Amniotic epithelial cell (primary cell): ENCODE results near the gene LBR.

Experiments used
- DNase-seq: peaks from one replicate; pipeline ENCODE4 v3.0.0-alpha.2; 2010; ENCODE audit warnings: low read depth

LBR gene

GRCh38 chr1:225373155-225373554 lies 54.7 kb downstream of the LBR start:
- no peak for DNase-seq

DNA sequence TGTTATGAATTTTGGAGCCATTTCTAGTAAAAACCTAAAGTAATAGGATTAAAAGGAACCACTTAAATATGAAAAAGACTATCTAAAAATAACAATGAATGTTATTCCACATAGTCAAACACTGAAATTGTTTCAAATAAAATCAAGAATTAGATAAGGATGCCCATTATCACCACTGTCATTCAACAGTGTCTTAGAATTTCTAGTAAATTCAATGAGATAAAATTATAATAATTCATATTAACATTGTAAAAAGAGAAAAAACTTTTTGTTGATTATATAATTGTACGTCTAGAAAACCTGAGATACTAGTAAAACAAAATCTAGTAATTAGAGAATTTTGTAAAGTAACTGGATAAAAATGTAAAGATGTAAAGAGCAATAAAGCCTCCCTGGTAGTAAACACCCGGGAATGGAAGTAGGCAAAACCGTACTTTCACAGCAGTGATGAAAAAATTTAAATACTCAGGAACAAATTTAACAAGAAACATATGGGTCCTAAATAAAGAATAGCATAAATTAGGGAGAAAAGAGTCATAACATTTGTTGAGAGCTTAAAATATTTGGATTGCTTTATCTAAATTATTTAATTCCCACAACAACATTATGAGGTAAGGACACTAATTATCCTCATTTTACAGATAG lies 56.4 kb downstream of the LBR start:
- DNase-seq: no peak

DNA sequence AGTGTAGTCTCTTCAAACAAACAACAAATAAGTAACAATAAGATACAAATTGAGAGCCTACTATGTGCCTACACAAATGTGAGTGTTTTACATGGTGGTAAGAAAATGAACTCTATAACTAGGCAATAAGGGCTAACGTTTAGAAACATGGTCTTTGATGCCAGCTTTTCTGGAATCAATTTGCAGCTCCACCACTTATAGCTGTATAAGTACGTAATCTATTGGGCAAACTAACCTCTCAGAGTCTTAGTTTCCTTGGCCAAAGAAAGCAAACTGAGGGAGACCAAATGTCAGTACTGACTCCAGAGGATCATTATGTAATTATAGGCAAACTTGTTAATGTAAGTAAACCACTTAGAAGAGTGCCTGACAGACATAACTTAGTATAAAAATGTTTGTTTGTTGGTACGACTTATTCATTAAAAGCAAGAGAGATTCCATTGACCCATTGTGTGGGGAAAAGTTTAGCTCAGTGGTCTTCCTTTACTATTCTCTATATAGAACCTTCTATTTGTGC lies 59.7 kb downstream of the LBR start:
- DNase-seq: no peak

- DNase-seq: no peak
Measured at GRCh38 chr1:225366552-225366951, 61.3 kb downstream of the LBR start.

- DNase-seq: no peak
Measured at GRCh38 chr1:225366018-225366417, 61.8 kb downstream of the LBR start.

DNA sequence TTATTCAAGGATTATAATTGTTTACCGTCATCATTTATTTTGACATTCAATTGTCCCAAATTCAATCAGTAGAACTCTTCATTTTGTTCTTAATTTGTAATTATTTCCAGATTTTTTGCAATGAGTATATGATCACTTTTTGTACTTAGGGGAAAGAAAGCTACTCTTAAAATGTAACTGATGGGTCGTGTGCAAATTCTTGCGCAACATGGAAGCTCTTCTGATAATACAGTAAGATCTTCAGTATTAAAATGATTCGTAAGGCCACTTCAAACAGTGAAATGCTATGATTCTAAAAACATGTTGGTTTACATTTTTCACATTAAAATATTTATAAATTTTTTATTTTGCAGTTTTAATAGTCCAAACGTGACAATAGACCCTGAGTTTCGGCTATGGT lies 63.4 kb downstream of the LBR start:
- peak; percentile 14 for DNase-seq

GRCh38 chr1:225362805-225363204 lies 65.0 kb downstream of the LBR start:
- DNase-seq: no peak

DNA sequence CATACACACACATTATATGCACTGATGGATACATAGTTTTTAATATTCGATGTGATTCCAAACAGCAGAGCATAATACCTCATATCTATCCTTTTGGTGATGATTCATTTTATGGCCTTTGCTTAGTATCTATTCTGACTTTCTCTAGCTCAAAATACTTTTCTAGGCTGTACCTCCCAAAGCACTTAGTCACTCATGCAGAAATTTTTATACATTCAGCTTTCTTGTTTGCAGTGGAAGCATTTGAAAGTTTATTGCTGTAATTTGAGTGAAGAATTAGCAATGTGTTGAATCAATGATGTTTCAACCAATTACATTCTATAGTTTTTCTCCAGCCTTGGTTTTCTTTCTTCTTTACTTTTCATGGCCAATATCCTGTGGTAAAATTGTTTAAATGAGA lies 66.7 kb downstream of the LBR start:
- peak; percentile 4 for DNase-seq

- no peak for DNase-seq
Measured at GRCh38 chr1:225360119-225360518, 67.7 kb downstream of the LBR start.

DNA sequence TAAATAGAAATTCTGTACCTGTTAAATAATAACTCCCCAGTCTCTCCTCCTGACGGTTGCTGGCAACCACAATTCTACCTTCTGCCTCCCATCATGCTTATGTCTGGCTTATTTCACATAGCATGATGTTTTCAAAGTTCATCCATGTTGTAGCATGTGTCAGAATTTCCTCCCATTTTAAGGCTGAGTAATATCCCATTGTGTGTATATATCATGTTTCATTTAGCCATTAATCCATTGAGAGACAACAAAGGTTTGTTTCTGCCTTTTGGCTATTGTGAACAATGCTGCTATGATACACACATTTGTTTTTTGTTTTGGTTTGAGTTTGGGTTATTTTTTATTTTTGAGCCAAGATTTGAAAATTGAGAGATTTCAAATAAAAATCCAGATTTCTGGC lies 72.0 kb downstream of the LBR start:
- DNase-seq: no peak

DNA sequence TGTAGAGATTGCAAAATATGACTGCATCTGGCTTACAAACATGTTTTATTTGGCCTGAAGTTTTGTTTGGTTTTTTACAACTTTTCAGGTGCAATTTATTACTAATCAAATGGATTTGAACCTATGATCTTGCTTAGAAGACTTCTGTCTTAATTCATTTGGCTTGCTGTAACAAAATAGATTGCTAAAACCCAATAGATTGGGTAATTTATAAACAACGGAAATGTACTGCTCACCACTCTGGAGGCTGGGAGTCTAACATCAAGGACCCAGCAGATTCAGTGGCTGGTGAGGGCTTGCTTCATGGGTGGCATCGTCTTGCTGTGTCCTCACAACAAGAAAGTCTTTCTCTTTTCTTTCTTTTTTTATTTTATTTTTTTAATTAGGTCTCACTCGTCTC lies 72.9 kb downstream of the LBR start:
- peak; percentile 3 for DNase-seq
